ENCODE results near the gene MATN4.

DNA sequence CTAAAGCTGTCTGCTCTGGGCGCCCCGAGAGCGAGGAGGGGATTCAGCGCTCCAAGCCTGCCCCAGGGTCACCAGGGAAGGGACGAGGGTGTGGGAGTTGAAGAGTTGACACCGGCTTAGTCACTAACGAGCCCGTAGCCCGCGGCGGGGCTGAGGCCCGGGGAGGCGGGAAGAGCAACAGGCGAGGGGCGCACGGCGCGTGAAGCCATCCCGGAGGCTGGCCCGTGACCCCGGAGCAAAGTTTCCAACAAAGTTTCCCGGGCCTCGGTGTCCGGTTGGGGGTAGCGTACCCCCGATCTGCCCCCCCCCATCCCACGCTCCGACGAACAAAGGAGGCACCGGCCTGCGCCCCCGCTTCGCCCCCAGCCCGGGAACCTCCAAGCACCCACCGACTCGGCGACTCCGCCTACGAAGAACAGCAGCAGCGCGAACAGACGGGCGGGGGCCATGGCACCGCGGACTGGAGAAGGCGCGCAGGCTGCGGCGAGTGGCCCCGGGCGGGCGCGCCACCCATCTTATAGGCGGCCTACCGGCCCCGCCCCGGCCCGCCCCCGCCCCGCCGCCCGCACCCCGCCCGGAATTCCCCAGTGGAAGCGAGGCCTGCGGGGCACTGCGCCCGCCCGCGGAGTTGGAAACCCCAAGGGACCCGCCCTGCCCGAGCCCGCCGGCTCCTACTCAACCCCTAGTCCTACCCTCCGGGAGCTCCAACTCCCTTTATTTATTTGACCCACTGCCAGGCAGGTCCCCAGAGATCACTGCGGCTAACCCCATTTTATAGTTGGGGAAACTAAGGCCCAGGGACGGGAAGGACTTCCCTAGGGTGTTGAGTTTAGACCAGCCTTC, 40.1 kb upstream of the MATN4 start, which contains the start of gene SDC4:
- no peak for TF ChIP-seq CTCF (IDR thresholded peaks at IDR 0.05)
- peak; percentile 86 to 98 for TF ChIP-seq POLR2A (IDR thresholded peaks at IDR 0.05)
